GM23338 (cell line): ENCODE results near the gene TRABD2A.

Source experiments
- CREB1 ChIP-seq: fragments of 250-450 bp; sonication (Bioruptor Pico); IDR thresholded peaks from 2 replicates; pipeline ENCODE4 v1.5.0; 2020; ENCODE audit warnings: low read depth, mild to moderate bottlenecking, moderate library complexity
- EZH2 ChIP-seq: fragments of 200-600 bp; sonication (generic); IDR thresholded peaks from one replicate; pipeline ENCODE4 v1.8.0; 2017; ENCODE audit warnings: antibody characterized with exemption, mild to moderate bottlenecking, low read depth; ENCODE audit not compliant: unreplicated experiment
- EZH2phosphoT487 ChIP-seq: fragments of 200-600 bp; sonication (generic); IDR thresholded peaks from one replicate; pipeline ENCODE4 v1.8.1; 2018; ENCODE audit warnings: antibody characterized with exemption; ENCODE audit not compliant: unreplicated experiment
- POLR2AphosphoS5 ChIP-seq: IDR thresholded peaks from 2 replicates; pipeline ENCODE4 v1.6.1; 2016; ENCODE audit warnings: antibody characterized with exemption, low read depth
- TF ChIP-seq, protein P1 (sequence below), 2 experiments: fragments of 200-600 bp in 1 of 2; sonication (generic) in 1 of 2; conservative IDR thresholded peaks; 2 replicates each; pipeline versions ENCODE4 v1.5.1 to v1.6.1; 2016 to 2017; ENCODE audit warnings: antibody characterized with exemption in 2 of 2, low read depth in 2 of 2, mild to moderate bottlenecking in 2 of 2, moderate library complexity in 1 of 2
- TF ChIP-seq, protein P2 (sequence below): IDR thresholded peaks from one replicate; pipeline ENCODE4 v1.6.1; 2018; ENCODE audit warnings: antibody characterized with exemption; ENCODE audit not compliant: unreplicated experiment
- TF ChIP-seq, protein P3 (sequence below): IDR thresholded peaks from 2 replicates; pipeline ENCODE4 v1.6.1; 2016; ENCODE audit warnings: antibody characterized with exemption
- TF ChIP-seq, protein P4 (sequence below): fragments of 250-450 bp; sonication (Bioruptor Pico); IDR thresholded peaks from 2 replicates; pipeline ENCODE4 v1.5.0; 2020; ENCODE audit warnings: mild to moderate bottlenecking, moderate library complexity

DNA sequence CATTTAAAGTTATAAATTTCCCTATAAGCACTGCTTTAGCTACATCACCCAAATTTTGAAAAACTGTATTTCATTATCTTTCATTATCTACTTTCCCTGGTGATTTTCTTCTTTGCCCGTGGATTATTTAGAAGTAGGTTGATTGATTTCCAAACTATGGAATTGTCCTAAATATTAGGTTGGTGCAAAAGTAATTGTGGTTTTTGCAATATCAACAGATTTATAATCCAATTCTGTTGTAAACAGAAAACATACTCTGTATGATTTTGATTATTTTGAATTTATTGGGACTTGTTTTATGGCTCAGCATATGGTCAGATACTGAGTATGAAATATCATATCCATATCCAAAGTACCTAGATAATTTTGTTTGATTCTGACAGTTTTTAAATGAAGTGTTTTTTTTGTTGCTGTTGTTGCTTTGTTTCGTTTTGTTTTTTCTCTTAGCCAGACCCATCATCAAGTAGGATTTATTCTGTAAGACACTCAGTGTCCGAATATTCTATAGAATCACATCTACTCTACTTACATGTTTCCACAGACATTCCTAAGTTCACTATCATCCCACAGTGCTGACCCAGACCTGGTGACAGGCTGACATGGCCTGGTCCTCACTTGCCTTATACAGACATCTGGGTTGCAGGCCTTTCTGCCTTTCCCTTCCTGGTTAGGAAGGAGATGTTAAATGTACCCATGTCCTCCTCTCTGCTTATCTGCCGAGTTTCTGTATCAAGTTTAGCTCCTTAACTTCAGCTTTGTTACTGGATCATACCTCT is 2.1 kb upstream of the TRABD2A start:
- TF ChIP-seq EZH2 (no peak), EZH2phosphoT487 (no peak), POLR2AphosphoS5 (no peak), CREB1 (no peak)
- TF ChIP-seq, protein P1, sequence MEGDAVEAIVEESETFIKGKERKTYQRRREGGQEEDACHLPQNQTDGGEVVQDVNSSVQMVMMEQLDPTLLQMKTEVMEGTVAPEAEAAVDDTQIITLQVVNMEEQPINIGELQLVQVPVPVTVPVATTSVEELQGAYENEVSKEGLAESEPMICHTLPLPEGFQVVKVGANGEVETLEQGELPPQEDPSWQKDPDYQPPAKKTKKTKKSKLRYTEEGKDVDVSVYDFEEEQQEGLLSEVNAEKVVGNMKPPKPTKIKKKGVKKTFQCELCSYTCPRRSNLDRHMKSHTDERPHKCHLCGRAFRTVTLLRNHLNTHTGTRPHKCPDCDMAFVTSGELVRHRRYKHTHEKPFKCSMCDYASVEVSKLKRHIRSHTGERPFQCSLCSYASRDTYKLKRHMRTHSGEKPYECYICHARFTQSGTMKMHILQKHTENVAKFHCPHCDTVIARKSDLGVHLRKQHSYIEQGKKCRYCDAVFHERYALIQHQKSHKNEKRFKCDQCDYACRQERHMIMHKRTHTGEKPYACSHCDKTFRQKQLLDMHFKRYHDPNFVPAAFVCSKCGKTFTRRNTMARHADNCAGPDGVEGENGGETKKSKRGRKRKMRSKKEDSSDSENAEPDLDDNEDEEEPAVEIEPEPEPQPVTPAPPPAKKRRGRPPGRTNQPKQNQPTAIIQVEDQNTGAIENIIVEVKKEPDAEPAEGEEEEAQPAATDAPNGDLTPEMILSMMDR (conservative IDR thresholded peaks at IDR 0.05; ENCODE audit: low read depth in 2 of 2), result no peak
- TF ChIP-seq, protein P2, sequence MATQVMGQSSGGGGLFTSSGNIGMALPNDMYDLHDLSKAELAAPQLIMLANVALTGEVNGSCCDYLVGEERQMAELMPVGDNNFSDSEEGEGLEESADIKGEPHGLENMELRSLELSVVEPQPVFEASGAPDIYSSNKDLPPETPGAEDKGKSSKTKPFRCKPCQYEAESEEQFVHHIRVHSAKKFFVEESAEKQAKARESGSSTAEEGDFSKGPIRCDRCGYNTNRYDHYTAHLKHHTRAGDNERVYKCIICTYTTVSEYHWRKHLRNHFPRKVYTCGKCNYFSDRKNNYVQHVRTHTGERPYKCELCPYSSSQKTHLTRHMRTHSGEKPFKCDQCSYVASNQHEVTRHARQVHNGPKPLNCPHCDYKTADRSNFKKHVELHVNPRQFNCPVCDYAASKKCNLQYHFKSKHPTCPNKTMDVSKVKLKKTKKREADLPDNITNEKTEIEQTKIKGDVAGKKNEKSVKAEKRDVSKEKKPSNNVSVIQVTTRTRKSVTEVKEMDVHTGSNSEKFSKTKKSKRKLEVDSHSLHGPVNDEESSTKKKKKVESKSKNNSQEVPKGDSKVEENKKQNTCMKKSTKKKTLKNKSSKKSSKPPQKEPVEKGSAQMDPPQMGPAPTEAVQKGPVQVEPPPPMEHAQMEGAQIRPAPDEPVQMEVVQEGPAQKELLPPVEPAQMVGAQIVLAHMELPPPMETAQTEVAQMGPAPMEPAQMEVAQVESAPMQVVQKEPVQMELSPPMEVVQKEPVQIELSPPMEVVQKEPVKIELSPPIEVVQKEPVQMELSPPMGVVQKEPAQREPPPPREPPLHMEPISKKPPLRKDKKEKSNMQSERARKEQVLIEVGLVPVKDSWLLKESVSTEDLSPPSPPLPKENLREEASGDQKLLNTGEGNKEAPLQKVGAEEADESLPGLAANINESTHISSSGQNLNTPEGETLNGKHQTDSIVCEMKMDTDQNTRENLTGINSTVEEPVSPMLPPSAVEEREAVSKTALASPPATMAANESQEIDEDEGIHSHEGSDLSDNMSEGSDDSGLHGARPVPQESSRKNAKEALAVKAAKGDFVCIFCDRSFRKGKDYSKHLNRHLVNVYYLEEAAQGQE, result no peak
- TF ChIP-seq, protein P3, sequence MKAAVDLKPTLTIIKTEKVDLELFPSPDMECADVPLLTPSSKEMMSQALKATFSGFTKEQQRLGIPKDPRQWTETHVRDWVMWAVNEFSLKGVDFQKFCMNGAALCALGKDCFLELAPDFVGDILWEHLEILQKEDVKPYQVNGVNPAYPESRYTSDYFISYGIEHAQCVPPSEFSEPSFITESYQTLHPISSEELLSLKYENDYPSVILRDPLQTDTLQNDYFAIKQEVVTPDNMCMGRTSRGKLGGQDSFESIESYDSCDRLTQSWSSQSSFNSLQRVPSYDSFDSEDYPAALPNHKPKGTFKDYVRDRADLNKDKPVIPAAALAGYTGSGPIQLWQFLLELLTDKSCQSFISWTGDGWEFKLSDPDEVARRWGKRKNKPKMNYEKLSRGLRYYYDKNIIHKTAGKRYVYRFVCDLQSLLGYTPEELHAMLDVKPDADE, result no peak
- TF ChIP-seq, protein P4, sequence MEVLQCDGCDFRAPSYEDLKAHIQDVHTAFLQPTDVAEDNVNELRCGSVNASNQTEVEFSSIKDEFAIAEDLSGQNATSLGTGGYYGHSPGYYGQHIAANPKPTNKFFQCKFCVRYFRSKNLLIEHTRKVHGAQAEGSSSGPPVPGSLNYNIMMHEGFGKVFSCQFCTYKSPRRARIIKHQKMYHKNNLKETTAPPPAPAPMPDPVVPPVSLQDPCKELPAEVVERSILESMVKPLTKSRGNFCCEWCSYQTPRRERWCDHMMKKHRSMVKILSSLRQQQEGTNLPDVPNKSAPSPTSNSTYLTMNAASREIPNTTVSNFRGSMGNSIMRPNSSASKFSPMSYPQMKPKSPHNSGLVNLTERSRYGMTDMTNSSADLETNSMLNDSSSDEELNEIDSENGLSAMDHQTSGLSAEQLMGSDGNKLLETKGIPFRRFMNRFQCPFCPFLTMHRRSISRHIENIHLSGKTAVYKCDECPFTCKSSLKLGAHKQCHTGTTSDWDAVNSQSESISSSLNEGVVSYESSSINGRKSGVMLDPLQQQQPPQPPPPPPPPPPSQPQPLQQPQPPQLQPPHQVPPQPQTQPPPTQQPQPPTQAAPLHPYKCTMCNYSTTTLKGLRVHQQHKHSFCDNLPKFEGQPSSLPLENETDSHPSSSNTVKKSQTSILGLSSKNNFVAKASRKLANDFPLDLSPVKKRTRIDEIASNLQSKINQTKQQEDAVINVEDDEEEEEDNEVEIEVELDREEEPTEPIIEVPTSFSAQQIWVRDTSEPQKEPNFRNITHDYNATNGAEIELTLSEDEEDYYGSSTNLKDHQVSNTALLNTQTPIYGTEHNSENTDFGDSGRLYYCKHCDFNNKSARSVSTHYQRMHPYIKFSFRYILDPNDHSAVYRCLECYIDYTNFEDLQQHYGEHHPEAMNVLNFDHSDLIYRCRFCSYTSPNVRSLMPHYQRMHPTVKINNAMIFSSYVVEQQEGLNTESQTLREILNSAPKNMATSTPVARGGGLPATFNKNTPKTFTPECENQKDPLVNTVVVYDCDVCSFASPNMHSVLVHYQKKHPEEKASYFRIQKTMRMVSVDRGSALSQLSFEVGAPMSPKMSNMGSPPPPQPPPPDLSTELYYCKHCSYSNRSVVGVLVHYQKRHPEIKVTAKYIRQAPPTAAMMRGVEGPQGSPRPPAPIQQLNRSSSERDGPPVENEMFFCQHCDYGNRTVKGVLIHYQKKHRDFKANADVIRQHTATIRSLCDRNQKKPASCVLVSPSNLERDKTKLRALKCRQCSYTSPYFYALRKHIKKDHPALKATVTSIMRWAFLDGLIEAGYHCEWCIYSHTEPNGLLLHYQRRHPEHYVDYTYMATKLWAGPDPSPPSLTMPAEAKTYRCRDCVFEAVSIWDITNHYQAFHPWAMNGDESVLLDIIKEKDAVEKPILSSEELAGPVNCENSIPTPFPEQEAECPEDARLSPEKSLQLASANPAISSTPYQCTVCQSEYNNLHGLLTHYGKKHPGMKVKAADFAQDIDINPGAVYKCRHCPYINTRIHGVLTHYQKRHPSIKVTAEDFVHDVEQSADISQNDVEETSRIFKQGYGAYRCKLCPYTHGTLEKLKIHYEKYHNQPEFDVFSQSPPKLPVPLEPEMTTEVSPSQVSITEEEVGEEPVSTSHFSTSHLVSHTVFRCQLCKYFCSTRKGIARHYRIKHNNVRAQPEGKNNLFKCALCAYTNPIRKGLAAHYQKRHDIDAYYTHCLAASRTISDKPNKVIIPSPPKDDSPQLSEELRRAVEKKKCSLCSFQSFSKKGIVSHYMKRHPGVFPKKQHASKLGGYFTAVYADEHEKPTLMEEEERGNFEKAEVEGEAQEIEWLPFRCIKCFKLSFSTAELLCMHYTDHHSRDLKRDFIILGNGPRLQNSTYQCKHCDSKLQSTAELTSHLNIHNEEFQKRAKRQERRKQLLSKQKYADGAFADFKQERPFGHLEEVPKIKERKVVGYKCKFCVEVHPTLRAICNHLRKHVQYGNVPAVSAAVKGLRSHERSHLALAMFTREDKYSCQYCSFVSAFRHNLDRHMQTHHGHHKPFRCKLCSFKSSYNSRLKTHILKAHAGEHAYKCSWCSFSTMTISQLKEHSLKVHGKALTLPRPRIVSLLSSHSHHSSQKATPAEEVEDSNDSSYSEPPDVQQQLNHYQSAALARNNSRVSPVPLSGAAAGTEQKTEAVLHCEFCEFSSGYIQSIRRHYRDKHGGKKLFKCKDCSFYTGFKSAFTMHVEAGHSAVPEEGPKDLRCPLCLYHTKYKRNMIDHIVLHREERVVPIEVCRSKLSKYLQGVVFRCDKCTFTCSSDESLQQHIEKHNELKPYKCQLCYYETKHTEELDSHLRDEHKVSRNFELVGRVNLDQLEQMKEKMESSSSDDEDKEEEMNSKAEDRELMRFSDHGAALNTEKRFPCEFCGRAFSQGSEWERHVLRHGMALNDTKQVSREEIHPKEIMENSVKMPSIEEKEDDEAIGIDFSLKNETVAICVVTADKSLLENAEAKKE (CRISPR knock-in tag), result no peak
